ENCODE measurements around the gene TM4SF4.

DNA sequence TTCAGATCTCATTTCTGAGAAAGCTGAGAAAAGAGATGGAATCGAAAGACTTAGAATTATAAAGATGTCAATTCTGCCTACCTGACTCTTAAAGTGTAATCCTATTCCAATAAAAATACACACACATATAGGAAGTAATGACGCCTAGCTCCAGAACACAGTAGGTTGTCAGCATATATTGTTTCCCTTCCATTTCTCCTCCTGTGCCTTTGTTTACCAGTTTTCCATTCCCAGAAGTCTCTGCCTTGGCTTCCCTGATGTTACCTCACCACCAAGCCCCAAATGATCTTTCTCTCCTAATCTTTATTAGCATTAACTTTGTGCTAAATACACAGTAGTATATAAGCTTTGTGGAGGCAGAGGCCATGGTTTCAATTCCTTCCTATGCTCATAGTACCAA is 40.0 kb downstream of the TM4SF4 start:
- TF ChIP-seq SP1 (IDR thresholded peaks at IDR 0.05; ENCODE audit: low read depth, low read length) = no peak
- no peak for TF ChIP-seq JUN (IDR thresholded peaks at IDR 0.05; ENCODE audit: low read depth, low read length)
- TF ChIP-seq, protein P1, sequence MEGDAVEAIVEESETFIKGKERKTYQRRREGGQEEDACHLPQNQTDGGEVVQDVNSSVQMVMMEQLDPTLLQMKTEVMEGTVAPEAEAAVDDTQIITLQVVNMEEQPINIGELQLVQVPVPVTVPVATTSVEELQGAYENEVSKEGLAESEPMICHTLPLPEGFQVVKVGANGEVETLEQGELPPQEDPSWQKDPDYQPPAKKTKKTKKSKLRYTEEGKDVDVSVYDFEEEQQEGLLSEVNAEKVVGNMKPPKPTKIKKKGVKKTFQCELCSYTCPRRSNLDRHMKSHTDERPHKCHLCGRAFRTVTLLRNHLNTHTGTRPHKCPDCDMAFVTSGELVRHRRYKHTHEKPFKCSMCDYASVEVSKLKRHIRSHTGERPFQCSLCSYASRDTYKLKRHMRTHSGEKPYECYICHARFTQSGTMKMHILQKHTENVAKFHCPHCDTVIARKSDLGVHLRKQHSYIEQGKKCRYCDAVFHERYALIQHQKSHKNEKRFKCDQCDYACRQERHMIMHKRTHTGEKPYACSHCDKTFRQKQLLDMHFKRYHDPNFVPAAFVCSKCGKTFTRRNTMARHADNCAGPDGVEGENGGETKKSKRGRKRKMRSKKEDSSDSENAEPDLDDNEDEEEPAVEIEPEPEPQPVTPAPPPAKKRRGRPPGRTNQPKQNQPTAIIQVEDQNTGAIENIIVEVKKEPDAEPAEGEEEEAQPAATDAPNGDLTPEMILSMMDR (IDR thresholded peaks at IDR 0.05; ENCODE audit: control extremely low read depth in 1 of 3, insufficient read depth in 1 of 3, low read depth in 1 of 3, low read length in 3 of 3) = no peak
- TF ChIP-seq RAD21 (IDR thresholded peaks at IDR 0.05 in 1 of 2, conservative IDR thresholded peaks at IDR 0.05 in 1 of 2; ENCODE audit: low read depth in 2 of 2, low read length in 2 of 2) = no peak

Measured in H1 (cell line).